NCI-H2029 treated with DMSO at 0.1 percent for 48 hours (cell line): ENCODE results near the gene SUPT6H.
A peak's percentile ranks its signal among the peaks of the same experiment; 100 is the strongest.

Experiments used
- DNase-seq: peaks from one replicate; lab custom pipeline; 2025; lab: John Stamatoyannopoulos, UW

Gene SUPT6H

DNA sequence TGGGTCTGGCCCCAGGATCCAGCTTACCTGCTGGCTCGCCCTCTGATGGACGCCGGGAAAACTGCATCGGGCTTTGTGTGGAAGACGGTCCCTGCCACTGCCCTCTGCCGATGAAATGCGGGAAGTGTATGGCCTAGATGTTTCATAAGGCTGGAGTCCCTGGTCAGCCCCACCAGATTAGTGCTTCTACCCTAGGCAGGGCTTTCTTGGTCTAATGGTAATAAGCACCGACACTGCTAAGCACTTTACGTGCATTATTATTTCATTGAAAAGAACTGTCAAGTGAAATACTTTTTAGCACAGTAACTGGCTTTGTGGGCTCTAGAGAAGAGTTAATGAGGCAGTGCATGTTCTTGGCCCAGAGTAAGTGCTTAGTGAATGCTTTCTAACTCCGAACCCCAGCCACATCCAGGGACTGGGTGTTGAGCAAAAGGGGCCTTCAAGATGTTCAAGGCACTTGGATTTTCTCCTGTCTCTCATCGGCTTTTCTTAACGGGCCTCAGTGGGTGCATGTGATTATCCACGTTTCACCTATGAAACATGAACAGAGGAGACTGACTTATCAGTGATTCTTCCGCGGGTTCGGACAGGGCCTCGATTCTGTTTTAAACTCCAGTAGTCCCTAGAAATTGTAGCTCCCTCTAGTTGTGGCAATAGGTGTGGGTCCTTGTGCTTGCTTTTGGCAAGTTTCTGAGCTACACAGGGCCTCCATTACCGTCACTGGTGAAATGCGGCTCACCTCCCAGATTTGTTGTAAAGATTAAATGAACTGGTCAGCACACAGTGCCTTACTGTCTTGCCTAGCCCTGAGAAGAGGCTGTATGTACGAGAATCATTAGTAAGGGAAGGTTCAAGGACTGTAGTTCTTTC, 88.4 kb downstream of the SUPT6H start:
- peak; percentile 79 for DNase-seq

DNA sequence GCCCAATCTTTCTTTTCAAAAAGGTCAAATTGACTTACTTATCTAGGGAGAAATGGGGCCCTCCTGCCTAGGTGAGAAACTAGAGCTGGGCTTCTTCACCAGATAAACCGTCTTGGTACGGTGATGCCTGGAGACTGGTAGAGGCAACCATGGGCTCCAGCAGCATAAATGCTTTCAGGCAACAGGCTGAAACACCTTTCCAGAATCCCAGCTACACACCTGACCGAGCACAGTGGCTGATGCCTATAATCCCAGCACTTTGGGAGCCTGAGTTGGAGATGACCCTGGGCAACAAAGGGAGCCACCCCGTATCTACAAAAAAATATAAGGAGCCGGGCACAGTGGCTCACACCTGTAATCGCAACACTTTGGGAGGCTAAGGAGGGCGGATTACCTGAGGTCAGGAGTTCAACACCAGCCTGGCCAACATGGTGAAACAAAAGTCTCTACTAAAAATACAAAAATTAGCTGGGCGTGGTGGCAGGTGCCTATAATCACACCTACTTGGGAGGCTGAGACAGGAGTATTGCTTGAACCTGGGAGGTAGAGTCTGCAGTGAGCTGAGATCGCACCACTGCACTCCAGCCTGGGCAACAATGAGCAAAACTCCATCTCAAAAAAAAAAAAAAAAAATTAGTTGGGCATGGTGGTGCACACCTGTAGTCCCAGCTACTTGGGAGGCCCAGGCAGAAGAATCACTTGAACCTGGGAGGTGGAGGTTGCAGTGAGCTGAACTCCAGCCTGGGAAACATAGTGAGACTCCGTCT, 89.8 kb downstream of the SUPT6H start:
- no peak for DNase-seq
